Breast epithelium (tissue), 4 donors: Measurements from ENCODE around the gene TPRN. TPM values are rescaled to one million over a fixed set of nuclear protein-coding genes. Genes with fewer than 3 reads are reported as not detected.

Experiments used
- DNase-seq, 2 donors: peaks; one replicate each; pipeline ENCODE4 v3.0.0-alpha.2; 2019; ENCODE audit warnings: low spot score in 2 of 2
- H3K27ac ChIP-seq, 2 donors: fragments of 200-600 bp; sonication (generic) in 1 of 2; one replicate each; pipeline ENCODE4 v1.5.1; 2016 to 2019; ENCODE audit warnings: mild to moderate bottlenecking in 1 of 2
- H3K27me3 ChIP-seq, 2 donors: fragments of 200-600 bp; sonication (generic) in 1 of 2; one replicate each; pipeline versions ENCODE4 v1.5.1 to v1.6.0; 2017 to 2019; ENCODE audit warnings: control low read depth in 1 of 2, mild to moderate bottlenecking in 1 of 2
- H3K36me3 ChIP-seq: fragments of 200-600 bp; one replicate; pipeline ENCODE4 v1.5.1; 2019
- H3K4me1 ChIP-seq, 2 donors: fragments of 200-600 bp; sonication (generic); one replicate each; pipeline ENCODE4 v1.5.1; 2016 to 2019; ENCODE audit warnings: control low read depth in 1 of 2
- H3K4me3 ChIP-seq, 3 donors: fragments of 200-600 bp; sonication (generic); 1 replicate in 2 of 3; 2 replicates in 1 of 3; pipeline ENCODE4 v1.5.1; 2016 to 2019; ENCODE audit warnings: mild to moderate bottlenecking in 3 of 3, moderate library complexity in 2 of 3
- H3K9me3 ChIP-seq, 2 donors: fragments of 200-600 bp; sonication (generic) in 1 of 2; one replicate each; pipeline ENCODE4 v1.5.1; 2016 to 2019; ENCODE audit warnings: control low read depth in 1 of 2
- CTCF ChIP-seq, 3 donors: fragments of 450-650 bp; IDR thresholded peaks; one replicate each; pipeline ENCODE4 v1.5.1; 2016 to 2017; ENCODE audit warnings: antibody characterized with exemption in 3 of 3, mild to moderate bottlenecking in 3 of 3, moderate library complexity in 3 of 3
- POLR2A ChIP-seq: fragments of 450-650 bp; IDR thresholded peaks from one replicate; pipeline ENCODE4 v1.6.1; 2016; ENCODE audit warnings: antibody characterized with exemption, mild to moderate bottlenecking, moderate library complexity
- POLR2AphosphoS5 ChIP-seq, 3 donors: sonication (generic); formaldehyde crosslinking; IDR thresholded peaks; one replicate each; pipeline ENCODE4 v1.6.1; 2017; ENCODE audit warnings: antibody characterized with exemption in 3 of 3
- intact Hi-C: fragments of 100-400 bp; cut with DNase I; formaldehyde crosslinking; loops from one replicate; pipeline ENCODE4 v1.15.1; 2023; ENCODE audit warnings: low total_unique reads
- total RNA-seq, 3 donors: library from RNA; depleted of rRNA; stranded (reverse); fragments of >200 nt; gene quantifications; one replicate each; pipeline ENCODE4 v1.1.0, GENCODE V29; 2016

The TPRN gene
- total RNA-seq, 3 donors from 2014 or later, result 4.0 to 9.2 (median 8.5) TPM

GRCh38 chr9:137148661-137149060, 51.9 kb downstream of the TPRN start:
- Histone ChIP-seq H3K9me3 (no peaks in the 10 kb centered on the region), H3K4me1 (no peaks in the 10 kb centered on the region), H3K27me3 (peaks cover 0 to 41% of the 10 kb centered on the region in 2 donors), H3K27ac (no peak overlapping the region), H3K36me3 (no peaks in the 10 kb centered on the region), H3K4me3 (no peak overlapping the region)
- DNase-seq, result no peak
- TF ChIP-seq CTCF (IDR thresholded peaks at IDR 0.05) (no peak), POLR2A (no peak), POLR2AphosphoS5 (IDR thresholded peaks at IDR 0.05) (no peak)
- intact Hi-C loops, result no loop called here

GRCh38 chr9:137148242-137148641, 52.3 kb downstream of the TPRN start:
- Histone ChIP-seq H3K36me3 (no peaks in the 10 kb centered on the region), H3K9me3 (no peaks in the 10 kb centered on the region), H3K4me3 (no peak overlapping the region), H3K4me1 (no peaks in the 10 kb centered on the region), H3K27me3 (peaks cover 0 to 45% of the 10 kb centered on the region in 2 donors), H3K27ac (no peak overlapping the region)
- intact Hi-C loops, result no loop called here
- no peak for TF ChIP-seq CTCF (IDR thresholded peaks at IDR 0.05)
- TF ChIP-seq POLR2A, result no peak
- no peak for TF ChIP-seq POLR2AphosphoS5 (IDR thresholded peaks at IDR 0.05)
- DNase-seq, result no peak

- Histone ChIP-seq H3K9me3 (no peaks in the 10 kb centered on the region), H3K4me3 (no peak overlapping the region), H3K27me3 (peaks cover 0 to 50% of the 10 kb centered on the region in 2 donors), H3K4me1 (no peaks in the 10 kb centered on the region), H3K36me3 (no peaks in the 10 kb centered on the region), H3K27ac (no peak overlapping the region)
- DNase-seq, result no peak
- intact Hi-C loops, result no loop called here
- TF ChIP-seq CTCF (IDR thresholded peaks at IDR 0.05) (no peak), POLR2A (no peak), POLR2AphosphoS5 (IDR thresholded peaks at IDR 0.05) (no peak)
Measured at GRCh38 chr9:137147793-137148160, 52.8 kb downstream of the TPRN start.

DNA sequence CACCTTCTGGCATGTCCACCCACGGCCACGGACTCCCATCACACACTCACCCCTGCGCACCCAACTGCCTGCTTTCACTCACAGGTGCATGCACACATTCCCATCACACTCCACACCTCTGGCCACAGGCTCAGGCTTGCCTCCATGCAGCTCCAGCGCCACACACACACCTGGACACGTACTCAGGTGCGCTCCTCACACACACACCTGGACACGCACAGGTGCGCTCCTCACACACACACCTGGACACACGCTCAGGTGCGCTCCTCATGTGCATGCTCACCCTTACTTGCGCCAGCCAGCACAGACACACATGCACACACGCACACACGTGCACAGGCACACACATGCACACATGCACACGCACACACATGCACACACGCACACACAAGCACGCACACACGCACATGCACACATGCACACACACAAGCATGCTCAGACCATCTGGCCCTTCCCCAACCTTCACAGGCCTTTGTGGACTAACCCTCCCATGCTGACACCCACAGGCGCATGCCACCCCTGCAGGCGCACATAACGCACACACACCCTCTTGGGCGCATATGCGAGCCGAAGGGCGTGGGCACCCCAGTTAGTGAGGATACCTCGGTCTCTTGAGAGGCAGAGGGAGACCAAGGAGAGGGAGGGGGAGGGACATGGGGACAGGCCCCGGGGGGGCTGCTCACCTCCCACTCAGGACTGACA, 53.3 kb downstream of the TPRN start:
- Histone ChIP-seq H3K27me3 (peaks cover 0 to 55% of the 10 kb centered on the region in 2 donors), H3K4me1 (no peaks in the 10 kb centered on the region), H3K9me3 (no peaks in the 10 kb centered on the region), H3K4me3 (no peak overlapping the region), H3K36me3 (no peaks in the 10 kb centered on the region), H3K27ac (no peak overlapping the region)
- TF ChIP-seq POLR2A (no peak), CTCF (IDR thresholded peaks at IDR 0.05) (no peak), POLR2AphosphoS5 (IDR thresholded peaks at IDR 0.05) (no peak)
- intact Hi-C loops, result no loop called here
- DNase-seq, result no peak

GRCh38 chr9:137146527-137146918, 54.0 kb downstream of the TPRN start:
- Histone ChIP-seq H3K4me1 (no peaks in the 10 kb centered on the region), H3K9me3 (no peaks in the 10 kb centered on the region), H3K36me3 (no peaks in the 10 kb centered on the region), H3K27ac (no peak overlapping the region), H3K4me3 (no peak overlapping the region), H3K27me3 (peaks cover 0 to 62% of the 10 kb centered on the region in 2 donors)
- no peak for DNase-seq
- TF ChIP-seq CTCF (IDR thresholded peaks at IDR 0.05), result no peak
- no peak for TF ChIP-seq POLR2AphosphoS5 (IDR thresholded peaks at IDR 0.05)
- TF ChIP-seq POLR2A, result no peak
- intact Hi-C loops, result no loop called here
